Suprapubic skin (tissue), 4 donors: ENCODE measurements around the gene CACNA1S. TPM values are rescaled to one million over a fixed set of nuclear protein-coding genes. Genes with fewer than 3 reads are reported as not detected.

Source experiments
- DNase-seq, 2 donors: peaks; one replicate each; pipeline ENCODE4 v3.0.0-alpha.2; 2019; ENCODE audit warnings: low spot score in 2 of 2
- H3K27ac ChIP-seq: fragments of 200-600 bp; sonication (generic); one replicate; pipeline ENCODE4 v1.5.1; 2019
- H3K27me3 ChIP-seq: fragments of 200-600 bp; sonication (generic); one replicate; pipeline ENCODE4 v1.5.1; 2019
- H3K36me3 ChIP-seq: fragments of 200-600 bp; sonication (generic); one replicate; pipeline ENCODE4 v1.5.1; 2019
- H3K4me1 ChIP-seq: fragments of 200-600 bp; sonication (generic); one replicate; pipeline ENCODE4 v1.5.1; 2019
- H3K4me3 ChIP-seq: fragments of 200-600 bp; sonication (generic); one replicate; pipeline ENCODE4 v1.5.1; 2019; ENCODE audit warnings: mild to moderate bottlenecking
- H3K9me3 ChIP-seq: fragments of 200-600 bp; sonication (generic); one replicate; pipeline ENCODE4 v1.5.1; 2019
- EP300 ChIP-seq: sonication (generic); formaldehyde crosslinking; IDR thresholded peaks from one replicate; pipeline ENCODE4 v1.6.1; 2017; ENCODE audit warnings: antibody characterized with exemption
- POLR2A ChIP-seq, 2 donors: fragments of 450-650 bp; IDR thresholded peaks; one replicate each; pipeline ENCODE4 v1.6.1; 2017; ENCODE audit warnings: antibody characterized with exemption in 2 of 2, mild to moderate bottlenecking in 2 of 2, moderate library complexity in 2 of 2
- POLR2AphosphoS5 ChIP-seq, 3 donors: sonication (generic); formaldehyde crosslinking; IDR thresholded peaks; one replicate each; pipeline ENCODE4 v1.6.1; 2017; ENCODE audit warnings: antibody characterized with exemption in 3 of 3
- WGBS: methylation state at CpG from one replicate; pipeline ENCODE4 v1.1.5; 2018; 5-methylcytosine and 5-hydroxymethylcytosine counted together
- total RNA-seq, 4 donors: library from RNA; depleted of rRNA; stranded (reverse); fragments of >200 nt; gene quantifications; one replicate each; pipeline ENCODE4 v1.1.0, GENCODE V29; 2016
- TF ChIP-seq, protein P1 (sequence below), 2 donors: fragments of 200-600 bp in 1 of 2; fragments of 450-650 bp in 1 of 2; sonication (generic) in 1 of 2; IDR thresholded peaks; one replicate each; pipeline ENCODE4 v1.5.1; 2016 to 2019; ENCODE audit warnings: antibody characterized with exemption in 2 of 2, mild to moderate bottlenecking in 1 of 2, moderate library complexity in 1 of 2

The CACNA1S gene
- total RNA-seq, 4 donors from 2014 or later: not detected

- Histone ChIP-seq H3K9me3 (no peaks in the 10 kb centered on the region), H3K27me3 (peaks cover 9% of the 10 kb centered on the region), H3K27ac (no peak overlapping the region), H3K4me1 (peaks cover 14% of the 10 kb centered on the region), H3K36me3 (no peaks in the 10 kb centered on the region), H3K4me3 (no peak overlapping the region)
- TF ChIP-seq EP300: no peak
- TF ChIP-seq, protein P1, sequence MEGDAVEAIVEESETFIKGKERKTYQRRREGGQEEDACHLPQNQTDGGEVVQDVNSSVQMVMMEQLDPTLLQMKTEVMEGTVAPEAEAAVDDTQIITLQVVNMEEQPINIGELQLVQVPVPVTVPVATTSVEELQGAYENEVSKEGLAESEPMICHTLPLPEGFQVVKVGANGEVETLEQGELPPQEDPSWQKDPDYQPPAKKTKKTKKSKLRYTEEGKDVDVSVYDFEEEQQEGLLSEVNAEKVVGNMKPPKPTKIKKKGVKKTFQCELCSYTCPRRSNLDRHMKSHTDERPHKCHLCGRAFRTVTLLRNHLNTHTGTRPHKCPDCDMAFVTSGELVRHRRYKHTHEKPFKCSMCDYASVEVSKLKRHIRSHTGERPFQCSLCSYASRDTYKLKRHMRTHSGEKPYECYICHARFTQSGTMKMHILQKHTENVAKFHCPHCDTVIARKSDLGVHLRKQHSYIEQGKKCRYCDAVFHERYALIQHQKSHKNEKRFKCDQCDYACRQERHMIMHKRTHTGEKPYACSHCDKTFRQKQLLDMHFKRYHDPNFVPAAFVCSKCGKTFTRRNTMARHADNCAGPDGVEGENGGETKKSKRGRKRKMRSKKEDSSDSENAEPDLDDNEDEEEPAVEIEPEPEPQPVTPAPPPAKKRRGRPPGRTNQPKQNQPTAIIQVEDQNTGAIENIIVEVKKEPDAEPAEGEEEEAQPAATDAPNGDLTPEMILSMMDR (IDR thresholded peaks at IDR 0.05): no peak
- no peak for TF ChIP-seq POLR2A (IDR thresholded peaks at IDR 0.05)
- TF ChIP-seq POLR2AphosphoS5 (IDR thresholded peaks at IDR 0.05): no peak
- WGBS: 94% methylated on average over 5 of the region's 5 CpGs
- no peak for DNase-seq
Measured at GRCh38 chr1:201110616-201111015, 1.6 kb downstream of the CACNA1S start.

DNA sequence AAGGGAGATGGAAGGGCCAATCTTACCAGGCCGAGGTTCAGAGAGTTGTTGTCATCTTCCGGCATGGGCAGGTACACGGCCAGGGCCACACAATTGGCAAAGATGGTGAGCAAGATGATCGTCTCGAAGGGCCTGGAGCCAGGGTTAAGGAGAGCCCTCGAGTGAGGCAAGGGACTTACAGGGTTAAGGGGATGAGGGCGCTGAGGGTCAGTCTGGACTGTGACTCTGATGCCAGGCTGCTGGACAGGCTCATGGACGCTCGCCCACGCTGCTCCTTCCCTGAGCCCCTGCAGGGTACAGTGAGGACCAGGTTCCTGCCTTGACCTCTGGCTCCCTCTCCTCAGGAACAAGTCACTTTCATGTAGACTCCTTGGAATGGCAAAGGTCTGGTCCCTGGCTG, 2.1 kb downstream of the CACNA1S start:
- Histone ChIP-seq H3K4me1 (peaks cover 14% of the 10 kb centered on the region), H3K27ac (no peak overlapping the region), H3K4me3 (no peak overlapping the region), H3K9me3 (no peaks in the 10 kb centered on the region), H3K27me3 (peaks cover 9% of the 10 kb centered on the region), H3K36me3 (no peaks in the 10 kb centered on the region)
- TF ChIP-seq POLR2AphosphoS5 (IDR thresholded peaks at IDR 0.05) (no peak), POLR2A (IDR thresholded peaks at IDR 0.05) (no peak), EP300 (no peak)
- TF ChIP-seq, protein P1 (IDR thresholded peaks at IDR 0.05): no peak
- WGBS: 95% methylated on average over 10 of the region's 10 CpGs
- no peak for DNase-seq

DNA sequence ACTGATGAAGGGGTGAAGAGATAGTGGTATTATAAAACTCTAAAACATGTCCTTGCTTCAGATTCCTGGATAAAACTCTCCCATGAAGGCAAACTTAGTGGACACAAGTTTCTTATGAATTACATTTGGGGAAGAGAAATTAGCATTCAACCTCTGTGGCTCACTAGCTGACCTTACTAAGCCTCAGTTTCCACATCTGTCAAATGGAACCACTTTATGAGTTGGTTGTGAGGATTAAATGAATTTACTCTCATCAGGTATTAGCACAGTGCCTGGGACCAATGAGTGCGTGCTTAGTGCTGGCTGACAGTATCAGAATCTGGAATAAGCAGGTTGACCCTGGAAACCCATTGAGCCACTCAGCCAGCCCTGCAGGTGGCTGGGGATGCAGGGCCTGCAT, 2.6 kb downstream of the CACNA1S start:
- Histone ChIP-seq H3K27me3 (peaks cover 4% of the 10 kb centered on the region), H3K27ac (no peak overlapping the region), H3K9me3 (no peaks in the 10 kb centered on the region), H3K36me3 (no peaks in the 10 kb centered on the region), H3K4me3 (no peak overlapping the region), H3K4me1 (peaks cover 9% of the 10 kb centered on the region)
- TF ChIP-seq POLR2A (IDR thresholded peaks at IDR 0.05): no peak
- TF ChIP-seq, protein P1 (IDR thresholded peaks at IDR 0.05): no peak
- no peak for TF ChIP-seq POLR2AphosphoS5 (IDR thresholded peaks at IDR 0.05)
- no peak for TF ChIP-seq EP300
- WGBS: 91% methylated on average over 1 of the region's 1 CpG
- DNase-seq: no peak

DNA sequence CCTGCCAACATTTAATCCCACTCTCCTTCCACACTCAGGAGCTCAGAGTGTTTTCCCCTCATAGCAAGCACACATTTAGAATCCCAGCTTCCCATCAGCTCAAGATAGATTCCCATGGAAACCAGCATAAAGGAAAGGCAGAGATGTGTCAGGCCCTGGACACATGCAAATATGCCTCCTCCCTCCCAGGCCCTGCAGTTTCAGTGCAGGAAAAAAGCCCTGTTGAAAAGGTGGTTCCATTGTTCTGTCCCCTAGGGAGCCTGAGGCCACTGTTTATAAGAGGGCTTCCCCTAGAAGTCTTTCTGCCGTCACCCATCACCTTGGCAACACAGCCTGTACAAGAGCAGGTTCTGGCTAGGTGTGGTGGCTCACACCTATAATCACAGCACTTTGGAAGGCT, 3.6 kb downstream of the CACNA1S start:
- Histone ChIP-seq H3K4me3 (no peak overlapping the region), H3K9me3 (no peaks in the 10 kb centered on the region), H3K27me3 (no peaks in the 10 kb centered on the region), H3K36me3 (no peaks in the 10 kb centered on the region), H3K27ac (no peak overlapping the region), H3K4me1 (no peaks in the 10 kb centered on the region)
- TF ChIP-seq, protein P1 (IDR thresholded peaks at IDR 0.05): no peak
- TF ChIP-seq EP300 (no peak), POLR2A (IDR thresholded peaks at IDR 0.05) (no peak)
- WGBS: 17% methylated on average over 1 of the region's 1 CpG
- no peak for DNase-seq

DNA sequence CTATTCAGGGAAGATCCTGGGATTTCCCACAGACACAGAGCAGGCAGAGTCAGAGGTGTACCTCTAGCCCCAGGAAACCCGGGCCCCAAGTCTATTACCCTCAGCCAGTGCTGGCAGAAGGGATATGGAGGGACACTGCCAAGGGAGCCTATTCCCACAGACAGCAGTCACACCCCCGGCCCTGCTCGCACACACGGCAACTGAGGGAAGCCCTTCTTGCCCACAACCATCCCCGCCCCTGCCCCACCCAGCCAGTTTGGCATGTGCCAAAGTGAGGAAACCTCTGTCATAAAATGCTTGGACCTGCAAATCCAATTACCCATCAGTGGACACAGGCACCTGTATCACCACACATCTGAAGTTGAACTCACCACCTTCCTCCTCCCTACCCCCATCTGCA, 6.5 kb downstream of the CACNA1S start:
- H3K9me3 ChIP-seq: no peaks in the 10 kb centered on the region
- DNase-seq: no peak
- WGBS: 34% methylated on average over 4 of the region's 5 CpGs
- H3K36me3 ChIP-seq: no peaks in the 10 kb centered on the region
- no peaks in the 10 kb centered on the region for H3K4me1 ChIP-seq
- H3K27ac ChIP-seq: no peak overlapping the region
- TF ChIP-seq POLR2AphosphoS5 (IDR thresholded peaks at IDR 0.05) (no peak), POLR2A (IDR thresholded peaks at IDR 0.05) (no peak), EP300 (no peak)
- TF ChIP-seq, protein P1 (IDR thresholded peaks at IDR 0.05): no peak
- H3K27me3 ChIP-seq: no peaks in the 10 kb centered on the region
- H3K4me3 ChIP-seq: no peak overlapping the region
